ENCODE measurements around the gene RASSF5. TPM values are rescaled to one million over a fixed set of nuclear protein-coding genes. Genes with fewer than 3 reads are reported as not detected.

RASSF5 gene
- total and polyA plus RNA-seq, 9 of the 15 experiments (the other 6 are each of a cell fraction or from before 2014, with no cell fraction given) = 6.1 to 41.0 (median 25.2) TPM

GRCh38 chr1:206577626-206578025, 70.3 kb downstream of the RASSF5 start:
- CTCF ChIA-PET (ENCODE audit: low intra/inter-chr PET ratio) = no interaction called here
- H3K27ac ChIP-seq (ENCODE audit: extremely low read depth, low read depth, low read length) = no peak overlapping the region
- 71% methylated on average over 4 of the region's 4 CpGs for WGBS (ENCODE audit: insufficient coverage, low coverage, missing lambda C conversion rate)
- H3K9me3 ChIP-seq (replicated peaks; ENCODE audit: control insufficient read depth, insufficient read depth, low read depth, low read length) = no peaks in the 10 kb centered on the region
- in situ Hi-C loops (cut with MboI) = loop anchor here (25.0 kb wide), 1 partner anchor 415 kb away; no protein-coding TSS in a partner anchor
- H3K4me1 ChIP-seq (replicated peaks in 1 of 2; ENCODE audit: control insufficient read depth in 2 of 2, insufficient read depth in 2 of 2, low read length in 2 of 2) = peaks cover 28 to 47% of the 10 kb centered on the region in 2 experiments
- H3K9me1 ChIP-seq (ENCODE audit: control insufficient read depth, insufficient read depth, low read length) = no peaks in the 10 kb centered on the region
- BruUV-seq (replicated peaks) = no TSS peak
- no peak overlapping the region for H3K9ac ChIP-seq (ENCODE audit: insufficient read depth in 1 of 2, low read depth in 2 of 2, low read length in 2 of 2)
- H3K79me2 ChIP-seq (ENCODE audit: control insufficient read depth, insufficient read depth, low read length) = peaks cover 41% of the 10 kb centered on the region
- DNase-seq (ENCODE audit: extremely low read depth in 1 of 4, low spot score in 3 of 4) (no peak), FAIRE-seq (no peak), ATAC-seq (no peak)
- no peaks in the 10 kb centered on the region for H4K20me1 ChIP-seq (replicated peaks; ENCODE audit: control insufficient read depth, insufficient read depth, low read length)
- POLR2A ChIA-PET = interaction anchor here (0.6 to 1.6 kb wide), 4 partner anchors 9 to 1957 kb away, joined by 3 to 9 read pairs (median 5); no protein-coding TSS in a partner anchor
- no peak overlapping the region for H3K4me2 ChIP-seq (ENCODE audit: insufficient read depth, low read length)
- no peak overlapping the region for H2AFZ ChIP-seq (ENCODE audit: low read depth, low read length)
- no peaks in the 10 kb centered on the region for H3K27me3 ChIP-seq (ENCODE audit: control insufficient read depth in 2 of 2, insufficient read depth in 2 of 2, low read length in 2 of 2)
- H3K4me3 ChIP-seq = no peak overlapping the region
- intact Hi-C loops (cut with micrococcal nuclease) = no loop called here
- peaks cover 20% of the 10 kb centered on the region; the same call in 1 of the 3 replicates for H3K36me3 ChIP-seq (ENCODE audit: control insufficient read depth, insufficient read depth, low read length)
- TF ChIP-seq ZBED1 (IDR thresholded peaks at IDR 0.05) = no peak
- TF ChIP-seq RBM14 (IDR thresholded peaks at IDR 0.05; ENCODE audit: borderline replicate concordance, insufficient read depth, low read depth, low read length) = no peak
- TF ChIP-seq CXXC5 (CRISPR knock-in tag; IDR thresholded peaks at IDR 0.05) = no peak
- no peak for TF ChIP-seq SP2 (IDR thresholded peaks at IDR 0.05; ENCODE audit: extremely low read depth, low read depth, low read length, poor library complexity, severe bottlenecking)
- no peak for TF ChIP-seq ZNF57 (CRISPR knock-in tag; IDR thresholded peaks at IDR 0.05)
- no peak for TF ChIP-seq ZBTB17 (CRISPR knock-in tag; IDR thresholded peaks at IDR 0.05)
- TF ChIP-seq, protein P1, sequence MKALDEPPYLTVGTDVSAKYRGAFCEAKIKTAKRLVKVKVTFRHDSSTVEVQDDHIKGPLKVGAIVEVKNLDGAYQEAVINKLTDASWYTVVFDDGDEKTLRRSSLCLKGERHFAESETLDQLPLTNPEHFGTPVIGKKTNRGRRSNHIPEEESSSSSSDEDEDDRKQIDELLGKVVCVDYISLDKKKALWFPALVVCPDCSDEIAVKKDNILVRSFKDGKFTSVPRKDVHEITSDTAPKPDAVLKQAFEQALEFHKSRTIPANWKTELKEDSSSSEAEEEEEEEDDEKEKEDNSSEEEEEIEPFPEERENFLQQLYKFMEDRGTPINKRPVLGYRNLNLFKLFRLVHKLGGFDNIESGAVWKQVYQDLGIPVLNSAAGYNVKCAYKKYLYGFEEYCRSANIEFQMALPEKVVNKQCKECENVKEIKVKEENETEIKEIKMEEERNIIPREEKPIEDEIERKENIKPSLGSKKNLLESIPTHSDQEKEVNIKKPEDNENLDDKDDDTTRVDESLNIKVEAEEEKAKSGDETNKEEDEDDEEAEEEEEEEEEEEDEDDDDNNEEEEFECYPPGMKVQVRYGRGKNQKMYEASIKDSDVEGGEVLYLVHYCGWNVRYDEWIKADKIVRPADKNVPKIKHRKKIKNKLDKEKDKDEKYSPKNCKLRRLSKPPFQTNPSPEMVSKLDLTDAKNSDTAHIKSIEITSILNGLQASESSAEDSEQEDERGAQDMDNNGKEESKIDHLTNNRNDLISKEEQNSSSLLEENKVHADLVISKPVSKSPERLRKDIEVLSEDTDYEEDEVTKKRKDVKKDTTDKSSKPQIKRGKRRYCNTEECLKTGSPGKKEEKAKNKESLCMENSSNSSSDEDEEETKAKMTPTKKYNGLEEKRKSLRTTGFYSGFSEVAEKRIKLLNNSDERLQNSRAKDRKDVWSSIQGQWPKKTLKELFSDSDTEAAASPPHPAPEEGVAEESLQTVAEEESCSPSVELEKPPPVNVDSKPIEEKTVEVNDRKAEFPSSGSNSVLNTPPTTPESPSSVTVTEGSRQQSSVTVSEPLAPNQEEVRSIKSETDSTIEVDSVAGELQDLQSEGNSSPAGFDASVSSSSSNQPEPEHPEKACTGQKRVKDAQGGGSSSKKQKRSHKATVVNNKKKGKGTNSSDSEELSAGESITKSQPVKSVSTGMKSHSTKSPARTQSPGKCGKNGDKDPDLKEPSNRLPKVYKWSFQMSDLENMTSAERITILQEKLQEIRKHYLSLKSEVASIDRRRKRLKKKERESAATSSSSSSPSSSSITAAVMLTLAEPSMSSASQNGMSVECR (CRISPR knock-in tag; IDR thresholded peaks at IDR 0.05) = no peak
- no peak for TF ChIP-seq MEF2A (IDR thresholded peaks at IDR 0.05; ENCODE audit: control insufficient read depth, low read depth, low read length)
- TF ChIP-seq ZNF507 (tag; conservative IDR thresholded peaks at IDR 0.05) = no peak
- no peak for TF ChIP-seq MCM7 (IDR thresholded peaks at IDR 0.05)
- no peak for TF ChIP-seq FOSL1 (tag; conservative IDR thresholded peaks at IDR 0.05)
- no peak for TF ChIP-seq MED1 (CRISPR knock-in tag; IDR thresholded peaks at IDR 0.05; ENCODE audit: borderline replicate concordance)
- no peak for TF ChIP-seq NCOR1 (IDR thresholded peaks at IDR 0.05)
- TF ChIP-seq, protein P2, sequence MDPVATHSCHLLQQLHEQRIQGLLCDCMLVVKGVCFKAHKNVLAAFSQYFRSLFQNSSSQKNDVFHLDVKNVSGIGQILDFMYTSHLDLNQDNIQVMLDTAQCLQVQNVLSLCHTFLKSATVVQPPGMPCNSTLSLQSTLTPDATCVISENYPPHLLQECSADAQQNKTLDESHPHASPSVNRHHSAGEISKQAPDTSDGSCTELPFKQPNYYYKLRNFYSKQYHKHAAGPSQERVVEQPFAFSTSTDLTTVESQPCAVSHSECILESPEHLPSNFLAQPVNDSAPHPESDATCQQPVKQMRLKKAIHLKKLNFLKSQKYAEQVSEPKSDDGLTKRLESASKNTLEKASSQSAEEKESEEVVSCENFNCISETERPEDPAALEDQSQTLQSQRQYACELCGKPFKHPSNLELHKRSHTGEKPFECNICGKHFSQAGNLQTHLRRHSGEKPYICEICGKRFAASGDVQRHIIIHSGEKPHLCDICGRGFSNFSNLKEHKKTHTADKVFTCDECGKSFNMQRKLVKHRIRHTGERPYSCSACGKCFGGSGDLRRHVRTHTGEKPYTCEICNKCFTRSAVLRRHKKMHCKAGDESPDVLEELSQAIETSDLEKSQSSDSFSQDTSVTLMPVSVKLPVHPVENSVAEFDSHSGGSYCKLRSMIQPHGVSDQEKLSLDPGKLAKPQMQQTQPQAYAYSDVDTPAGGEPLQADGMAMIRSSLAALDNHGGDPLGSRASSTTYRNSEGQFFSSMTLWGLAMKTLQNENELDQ (CRISPR knock-in tag; IDR thresholded peaks at IDR 0.05; ENCODE audit: borderline replicate concordance) = no peak
- TF ChIP-seq PHB (CRISPR knock-in tag; IDR thresholded peaks at IDR 0.05) = no peak
- TF ChIP-seq ZKSCAN1 (IDR thresholded peaks at IDR 0.05; ENCODE audit: low read depth, low read length) = 0 out of 2 replicates have a peak, but pooled peaks have one; percentile 27
- TF ChIP-seq FOXP1 (CRISPR knock-in tag; IDR thresholded peaks at IDR 0.05) = 0 out of 2 replicates have a peak, but pooled peaks have one; percentile 43
- TF ChIP-seq ZNF431 (CRISPR knock-in tag; IDR thresholded peaks at IDR 0.05) = no peak

Data from K562 (cell line).